OCI-LY7 (cell line): Measurements from ENCODE around the gene SST. TPM values are rescaled to one million over a fixed set of nuclear protein-coding genes. Genes with fewer than 3 reads are reported as not detected.

ENCODE experiments used
- BruUV-seq: library from RNA; stranded (reverse); fragments of 400-500 nt; replicated peaks from 2 replicates; lab custom pipeline; 2021; lab: Mats Ljungman, UMichigan
- CTCF ChIA-PET: fragments of 300-600 bp; sonication (Branson Sonifier 250); formaldehyde crosslinking; loops from one replicate; lab custom pipeline; 2022; ENCODE audit warnings: antibody characterized with exemption; ENCODE audit not compliant: unreplicated experiment; lab: Charles Lee
- POLR2A ChIA-PET: fragments of 300-600 bp; sonication (Branson Sonifier 250); formaldehyde crosslinking; loops from one replicate; lab custom pipeline; 2022; ENCODE audit warnings: antibody characterized with exemption; lab: Charles Lee
- DNase-seq: peaks from one replicate; pipeline ENCODE4 v3.0.0-alpha.2; 2015; ENCODE audit warnings: low spot score
- H2AFZ ChIP-seq: fragments of 200-600 bp; sonication (generic), shearing (Covaris generic); 2 replicates; pipeline ENCODE4 v1.6.1; 2014; ENCODE audit warnings: mild to moderate bottlenecking, antibody characterized with exemption, low read length, moderate library complexity
- H3K27ac ChIP-seq: fragments of 200-600 bp; sonication (generic); 2 replicates; pipeline ENCODE4 v1.5.1; 2014; ENCODE audit warnings: mixed run types, low read depth, mild to moderate bottlenecking, moderate library complexity, low read length, inconsistent platforms; ENCODE audit not compliant: poor library complexity, severe bottlenecking
- H3K36me3 ChIP-seq: fragments of 200-600 bp; sonication (generic); 2 replicates; pipeline ENCODE4 v1.6.1; 2014; ENCODE audit warnings: mild to moderate bottlenecking, antibody characterized with exemption, low read length, moderate library complexity, mixed read lengths; ENCODE audit not compliant: insufficient read depth
- H3K4me1 ChIP-seq: fragments of 200-600 bp; sonication (generic); 2 replicates; pipeline ENCODE4 v1.5.1; 2014; ENCODE audit warnings: mild to moderate bottlenecking, low read length; ENCODE audit not compliant: insufficient read depth, poor library complexity, severe bottlenecking
- H3K4me2 ChIP-seq: fragments of 200-600 bp; sonication (generic); 2 replicates; pipeline ENCODE4 v1.6.1; 2014; ENCODE audit warnings: mild to moderate bottlenecking, low read length
- H3K4me3 ChIP-seq: fragments of 200-600 bp; sonication (generic); 2 replicates; pipeline ENCODE4 v1.5.1; 2014; ENCODE audit warnings: mild to moderate bottlenecking, low read depth, low read length; ENCODE audit not compliant: poor library complexity, severe bottlenecking
- H3K79me2 ChIP-seq: fragments of 200-600 bp; sonication (generic); 2 replicates; pipeline ENCODE4 v1.6.1; 2016; ENCODE audit warnings: low read depth, mild to moderate bottlenecking, low read length, moderate library complexity, mixed read lengths; ENCODE audit not compliant: insufficient read depth
- H3K9me2 ChIP-seq: fragments of 200-600 bp; sonication (generic); 2 replicates; pipeline ENCODE4 v1.6.1; 2016; ENCODE audit warnings: mild to moderate bottlenecking, low read length, mixed read lengths; ENCODE audit not compliant: insufficient read depth
- H3K9me3 ChIP-seq: fragments of 200-600 bp; sonication (generic); 2 replicates; pipeline ENCODE4 v1.6.1; 2014; ENCODE audit warnings: mild to moderate bottlenecking, mixed run types, low read length, mixed read lengths
- H4K20me1 ChIP-seq: fragments of 200-600 bp; sonication (generic); 2 replicates; pipeline ENCODE4 v1.6.1; 2014; ENCODE audit warnings: mild to moderate bottlenecking, antibody characterized with exemption, low read length, moderate library complexity, mixed read lengths; ENCODE audit not compliant: insufficient read depth
- EZH2phosphoT487 ChIP-seq: fragments of 200-600 bp; sonication (generic); IDR thresholded peaks from 2 replicates; pipeline ENCODE4 v1.6.1; 2018; ENCODE audit warnings: low read depth, borderline replicate concordance, mild to moderate bottlenecking, mixed run types, antibody characterized with exemption, low read length, moderate library complexity, mixed read lengths
- intact Hi-C: fragments of 100-400 bp; cut with micrococcal nuclease; formaldehyde crosslinking; loops from one replicate; pipeline ENCODE4 v1.10.0; 2022; ENCODE audit not compliant: unreplicated experiment
- total RNA-seq, 2 experiments: library from RNA; depleted of rRNA in 1 of 2; stranded (reverse); fragments of >200 nt in 1 of 2; shearing (Covaris generic) in 1 of 2; gene quantifications; 2 replicates each; pipeline ENCODE4 v1.2.3, GENCODE V29; 2014 to 2022
- TF ChIP-seq, protein P1 (sequence below): fragments of 200-600 bp; sonication (generic); conservative IDR thresholded peaks from 2 replicates; pipeline ENCODE4 v1.5.1; 2014; ENCODE audit warnings: mild to moderate bottlenecking, antibody characterized with exemption, low read length, moderate library complexity, mixed read lengths

SST gene
- total RNA-seq, 2 experiments from 2014 or later: not detected

DNA sequence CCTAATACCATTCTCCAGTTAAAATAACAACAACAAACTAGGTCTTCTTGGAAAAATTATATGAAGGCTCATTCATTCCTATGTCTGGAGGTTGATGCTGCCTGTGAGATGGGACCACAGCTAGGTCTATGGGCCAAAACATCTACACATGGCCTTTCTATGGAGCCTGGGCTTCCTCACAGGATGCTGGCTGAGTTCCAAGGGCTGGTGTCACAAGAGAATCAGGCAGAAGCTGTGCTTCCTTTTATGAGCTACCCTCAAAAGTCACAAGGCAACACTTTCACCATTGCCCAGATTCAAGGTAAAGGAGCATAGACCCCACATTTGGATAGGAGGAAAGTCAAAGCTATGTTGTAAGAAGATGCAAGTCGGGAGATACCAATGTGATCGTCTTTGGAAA is 36.8 kb upstream of the SST start:
- no peaks in the 10 kb centered on the region for H3K79me2 ChIP-seq
- H3K4me2 ChIP-seq: no peak overlapping the region
- H3K4me1 ChIP-seq: no peaks in the 10 kb centered on the region
- no peak for DNase-seq
- no peaks in the 10 kb centered on the region for H3K9me2 ChIP-seq
- ChIA-PET CTCF (interaction anchor here (0.6 kb wide), 1 partner anchor 28 kb away, joined by 3 read pairs; no protein-coding TSS in a partner anchor), POLR2A (no interaction called here)
- no peaks in the 10 kb centered on the region for H4K20me1 ChIP-seq
- no TSS peak for BruUV-seq
- no peaks in the 10 kb centered on the region for H3K9me3 ChIP-seq
- H3K27ac ChIP-seq: no peak overlapping the region
- TF ChIP-seq, protein P1, sequence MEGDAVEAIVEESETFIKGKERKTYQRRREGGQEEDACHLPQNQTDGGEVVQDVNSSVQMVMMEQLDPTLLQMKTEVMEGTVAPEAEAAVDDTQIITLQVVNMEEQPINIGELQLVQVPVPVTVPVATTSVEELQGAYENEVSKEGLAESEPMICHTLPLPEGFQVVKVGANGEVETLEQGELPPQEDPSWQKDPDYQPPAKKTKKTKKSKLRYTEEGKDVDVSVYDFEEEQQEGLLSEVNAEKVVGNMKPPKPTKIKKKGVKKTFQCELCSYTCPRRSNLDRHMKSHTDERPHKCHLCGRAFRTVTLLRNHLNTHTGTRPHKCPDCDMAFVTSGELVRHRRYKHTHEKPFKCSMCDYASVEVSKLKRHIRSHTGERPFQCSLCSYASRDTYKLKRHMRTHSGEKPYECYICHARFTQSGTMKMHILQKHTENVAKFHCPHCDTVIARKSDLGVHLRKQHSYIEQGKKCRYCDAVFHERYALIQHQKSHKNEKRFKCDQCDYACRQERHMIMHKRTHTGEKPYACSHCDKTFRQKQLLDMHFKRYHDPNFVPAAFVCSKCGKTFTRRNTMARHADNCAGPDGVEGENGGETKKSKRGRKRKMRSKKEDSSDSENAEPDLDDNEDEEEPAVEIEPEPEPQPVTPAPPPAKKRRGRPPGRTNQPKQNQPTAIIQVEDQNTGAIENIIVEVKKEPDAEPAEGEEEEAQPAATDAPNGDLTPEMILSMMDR: no peak
- TF ChIP-seq EZH2phosphoT487: no peak
- H3K4me3 ChIP-seq: no peak overlapping the region
- intact Hi-C loops: no loop called here
- no peaks in the 10 kb centered on the region for H3K36me3 ChIP-seq
- no peak overlapping the region for H2AFZ ChIP-seq

DNA sequence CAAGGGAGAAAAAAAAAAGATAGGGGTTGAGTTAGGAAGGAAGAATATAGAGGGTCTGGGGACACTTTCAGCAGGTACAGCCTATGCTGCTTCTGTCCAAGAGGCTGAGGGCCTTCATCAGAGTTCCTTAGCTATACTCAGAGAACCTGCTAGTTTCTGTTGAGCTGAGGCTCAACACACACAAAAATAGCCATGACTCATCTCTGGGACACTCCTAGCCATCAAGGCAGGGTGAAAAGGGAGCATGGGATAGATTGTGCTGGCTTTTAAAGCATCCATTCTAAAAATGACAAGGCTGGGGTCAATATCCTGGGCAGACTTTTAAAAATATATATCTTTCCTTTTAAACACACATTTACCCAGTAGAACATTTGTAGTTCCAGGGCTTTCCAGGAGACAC is 35.0 kb upstream of the SST start:
- Histone ChIP-seq H3K36me3 (no peaks in the 10 kb centered on the region), H3K79me2 (no peaks in the 10 kb centered on the region), H3K4me1 (no peaks in the 10 kb centered on the region), H3K9me3 (no peaks in the 10 kb centered on the region), H2AFZ (no peak overlapping the region), H3K9me2 (no peaks in the 10 kb centered on the region), H3K4me2 (no peak overlapping the region), H3K4me3 (no peak overlapping the region), H3K27ac (no peak overlapping the region), H4K20me1 (no peaks in the 10 kb centered on the region)
- TF ChIP-seq, protein P1: no peak
- no peak for TF ChIP-seq EZH2phosphoT487
- no peak for DNase-seq
- CTCF ChIA-PET: no interaction called here
- intact Hi-C loops: no loop called here
- no TSS peak for BruUV-seq
- POLR2A ChIA-PET: no interaction called here

DNA sequence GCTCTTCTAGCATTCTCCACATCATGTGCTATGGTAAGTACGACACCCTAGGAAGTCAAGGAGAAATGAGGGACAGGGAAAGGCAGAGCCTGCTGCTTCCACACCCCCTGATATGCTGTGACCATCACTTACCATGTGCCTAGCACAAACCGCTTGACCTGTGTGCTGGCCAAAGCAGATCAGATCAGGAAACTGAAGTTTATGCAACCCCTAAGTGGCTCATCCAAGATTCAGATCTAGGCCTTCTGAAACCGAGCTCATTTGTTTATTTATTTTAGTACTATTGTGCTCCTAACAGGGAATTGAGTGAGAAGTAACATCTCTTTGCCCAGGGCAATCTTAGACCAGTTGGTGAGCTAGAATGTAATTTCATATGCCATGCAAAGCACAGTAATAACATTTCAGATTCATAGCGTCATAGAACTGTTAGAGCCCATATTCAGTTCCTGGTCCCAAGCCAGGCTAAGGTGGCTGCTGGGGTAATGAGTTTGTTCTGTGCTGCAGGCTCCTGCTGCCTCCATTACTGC is 32.4 kb upstream of the SST start, which contains the start of gene RTP2:
Gene RTP2, minus strand, starts transcription at position 51 of the 527 bp plus-strand sequence. CDS start 429 bp downstream, outside the sequence.
- DNase-seq: no peak
- no peaks in the 10 kb centered on the region for H3K9me2 ChIP-seq
- TF ChIP-seq, protein P1: no peak
- no peak for TF ChIP-seq EZH2phosphoT487
- H4K20me1 ChIP-seq: no peaks in the 10 kb centered on the region
- no peak within 1 kb of the TSS for H3K4me3 ChIP-seq
- no peak within 1 kb of the TSS for H3K27ac ChIP-seq
- H3K79me2 ChIP-seq: no peaks in the 10 kb centered on the region
- H2AFZ ChIP-seq: no peak within 1 kb of the TSS
- CTCF ChIA-PET: interaction anchor here (1.3 to 1.8 kb wide), 2 partner anchors 23 to 383 kb away, joined by 3 to 4 read pairs; no protein-coding TSS in a partner anchor
- no peaks in the 10 kb centered on the region for H3K36me3 ChIP-seq
- no peak within 1 kb of the TSS for H3K4me2 ChIP-seq
- POLR2A ChIA-PET: interaction anchor here (0.6 to 1.7 kb wide), 7 partner anchors 10 to 1719 kb away, joined by 3 to 4 read pairs (median 3); no protein-coding TSS in a partner anchor
- no peaks in the 10 kb centered on the region for H3K9me3 ChIP-seq
- no peaks in the 10 kb centered on the region for H3K4me1 ChIP-seq
- BruUV-seq: no TSS peak
- intact Hi-C loops: no loop called here
